CD4-positive, alpha-beta T cell treated with Interleukin-17A for 1 hour (primary cell): ENCODE data around the gene IGF2R.
A peak's percentile ranks its signal among the peaks of the same experiment; 100 is the strongest.

Source experiments
- DNase-seq: peaks from one replicate; pipeline ENCODE4 v3.0.0-alpha.2; 2020

Gene IGF2R

DNA sequence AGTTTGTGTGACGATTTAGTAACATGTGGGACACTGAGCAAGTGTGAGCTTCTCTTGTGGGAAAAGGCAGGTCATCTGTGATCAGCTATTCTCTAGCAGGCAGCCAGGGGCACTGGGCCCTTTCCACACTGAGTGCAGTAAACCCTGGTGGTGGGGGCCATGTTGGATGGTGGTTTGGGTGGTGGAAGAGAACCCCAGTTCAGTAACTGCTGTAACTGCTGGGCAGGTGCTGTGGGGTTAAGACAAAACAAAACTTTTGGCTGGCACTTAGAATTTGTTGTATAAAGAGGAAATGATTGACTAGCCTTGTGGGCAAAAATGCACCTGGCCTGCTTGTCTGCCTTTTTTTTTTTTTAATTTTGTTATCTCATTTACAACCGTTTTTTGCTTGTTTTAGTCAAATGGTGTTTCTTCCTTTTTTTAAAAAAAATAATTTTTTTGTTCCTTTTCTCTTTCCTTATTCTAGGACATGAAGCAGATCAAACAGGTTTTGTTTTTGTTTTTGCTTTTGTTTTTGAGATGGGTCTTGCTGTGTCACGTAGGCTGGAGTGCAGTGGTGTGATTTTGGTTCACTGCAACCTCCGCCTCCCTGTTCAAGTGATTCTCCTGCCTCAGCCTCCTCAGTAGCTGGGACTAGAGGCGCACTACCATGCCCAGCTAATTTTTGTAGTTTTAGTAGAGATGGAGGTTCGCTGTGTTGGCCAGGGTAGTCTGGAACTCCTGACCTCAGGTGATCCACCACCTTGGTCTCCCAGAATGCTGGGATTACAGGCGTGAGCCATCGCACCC lies 59.8 kb downstream of the IGF2R start:
- peak; percentile 22 for DNase-seq

DNA sequence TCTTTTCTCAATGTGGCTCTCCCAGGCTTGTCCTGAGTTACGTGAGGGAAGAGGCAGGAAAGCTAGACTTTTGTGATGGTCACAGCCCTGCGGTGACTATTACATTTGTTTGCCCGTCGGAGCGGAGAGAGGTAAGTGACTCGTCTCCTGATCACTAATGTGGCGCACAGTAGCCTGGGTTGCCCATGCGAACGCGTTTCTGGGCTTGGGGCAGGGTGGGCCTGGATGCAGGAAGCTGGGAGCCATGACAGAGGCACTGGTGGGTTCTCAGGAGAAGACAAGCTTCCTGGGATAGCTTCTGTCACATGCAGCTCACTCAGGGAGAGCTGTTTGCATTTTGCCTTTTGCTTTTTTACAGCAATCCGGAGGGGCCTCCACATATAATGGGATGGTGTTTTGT lies 60.6 kb downstream of the IGF2R start:
- no peak for DNase-seq

- DNase-seq: no peak
Measured at GRCh38 chr6:160030103-160030502, 61.2 kb downstream of the IGF2R start.

DNA sequence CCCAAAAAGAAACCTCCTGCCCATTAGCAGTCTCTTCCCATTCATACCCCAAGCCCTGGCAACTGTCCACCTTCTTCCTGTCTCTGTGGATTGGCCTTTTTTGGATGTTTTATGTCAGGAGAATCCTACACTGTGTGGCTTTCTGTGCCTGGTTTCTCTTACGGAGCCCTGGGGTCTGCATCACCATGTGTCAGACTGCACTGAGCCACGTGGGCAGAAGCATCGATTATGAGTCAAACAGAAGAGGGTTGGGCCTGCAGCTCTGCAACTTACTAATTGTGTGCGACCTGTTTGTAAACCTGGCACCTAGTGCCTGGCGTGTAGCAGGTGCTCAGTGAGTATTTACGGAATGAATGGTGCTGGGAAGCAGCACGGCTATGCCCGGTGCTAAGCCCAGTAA lies 62.6 kb downstream of the IGF2R start:
- no peak for DNase-seq

GRCh38 chr6:160031871-160032270 lies 63.0 kb downstream of the IGF2R start:
- DNase-seq: no peak

- DNase-seq: no peak
Measured at GRCh38 chr6:160032538-160032937, 63.7 kb downstream of the IGF2R start.

DNA sequence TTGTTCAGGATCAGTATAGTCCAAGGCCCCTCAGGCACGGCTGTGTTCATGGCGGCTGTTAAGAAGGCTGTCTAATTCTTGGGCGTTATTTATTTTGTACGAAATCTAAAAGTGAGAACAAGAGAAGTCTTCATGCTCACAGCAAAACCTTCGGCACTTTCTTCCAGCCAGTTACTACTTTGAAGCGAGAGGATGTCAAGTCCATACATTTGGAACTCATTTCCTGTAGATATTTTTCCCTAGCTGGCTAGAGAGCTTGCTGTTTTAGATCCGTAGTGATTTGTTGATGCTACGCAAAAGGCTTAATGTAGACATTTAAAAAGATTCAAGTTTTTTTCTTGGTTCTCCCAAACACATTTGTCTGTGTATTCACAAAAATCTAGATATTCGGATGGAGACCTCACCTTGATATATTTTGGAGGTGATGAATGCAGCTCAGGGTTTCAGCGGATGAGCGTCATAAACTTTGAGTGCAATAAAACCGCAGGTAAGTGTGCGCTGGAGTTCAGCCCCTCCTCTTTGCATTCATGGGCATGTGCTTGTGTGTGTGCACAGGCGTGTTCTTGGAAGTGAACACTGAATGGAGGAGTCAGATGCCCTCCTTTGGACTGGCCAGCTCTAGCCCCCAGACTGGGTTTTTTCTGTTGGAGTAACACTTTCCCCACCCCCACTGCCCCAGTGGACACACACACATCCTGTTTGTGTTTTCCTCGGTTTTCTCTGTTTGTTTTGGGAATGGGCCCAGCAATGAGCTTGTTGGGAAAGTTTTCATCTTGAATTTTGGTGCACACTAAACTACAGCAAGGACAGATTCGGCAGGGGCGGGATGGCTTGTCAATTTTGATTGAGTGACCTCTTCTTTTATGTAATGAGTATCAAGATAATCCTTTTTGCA lies 65.4 kb downstream of the IGF2R start:
- DNase-seq: no peak

- no peak for DNase-seq
Measured at GRCh38 chr6:160035241-160035640, 66.4 kb downstream of the IGF2R start.

DNA sequence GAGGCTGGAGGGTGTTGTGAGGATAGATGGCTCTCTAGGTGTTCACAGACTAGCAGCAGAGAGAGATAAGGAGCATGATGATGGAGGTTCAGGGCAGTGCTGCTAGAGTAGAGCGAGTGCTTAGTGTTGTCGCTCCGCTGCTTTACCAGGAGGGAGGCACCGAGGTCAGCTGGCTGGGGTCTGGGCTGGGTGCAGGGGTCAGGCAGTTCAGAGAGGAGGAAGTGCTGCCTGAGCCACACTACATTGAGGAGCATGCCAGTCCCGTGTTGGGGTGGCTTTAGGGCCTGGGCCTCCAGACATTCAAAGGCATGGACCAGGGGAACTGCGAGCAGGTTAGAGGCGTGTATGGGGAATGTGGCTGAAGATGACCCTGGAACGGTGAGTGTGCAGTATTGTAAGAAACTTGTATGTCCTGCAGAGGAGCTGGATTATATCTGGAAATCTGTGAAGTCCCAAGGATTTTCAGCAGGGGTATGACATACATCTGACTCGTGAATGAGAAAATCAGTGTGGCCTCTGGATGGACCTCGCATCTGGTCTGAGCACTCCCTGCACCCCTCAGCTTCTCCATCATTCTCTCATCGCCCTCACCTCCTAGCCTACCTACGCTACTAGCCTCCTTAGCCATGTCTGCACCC lies 66.9 kb downstream of the IGF2R start:
- DNase-seq: no peak

DNA sequence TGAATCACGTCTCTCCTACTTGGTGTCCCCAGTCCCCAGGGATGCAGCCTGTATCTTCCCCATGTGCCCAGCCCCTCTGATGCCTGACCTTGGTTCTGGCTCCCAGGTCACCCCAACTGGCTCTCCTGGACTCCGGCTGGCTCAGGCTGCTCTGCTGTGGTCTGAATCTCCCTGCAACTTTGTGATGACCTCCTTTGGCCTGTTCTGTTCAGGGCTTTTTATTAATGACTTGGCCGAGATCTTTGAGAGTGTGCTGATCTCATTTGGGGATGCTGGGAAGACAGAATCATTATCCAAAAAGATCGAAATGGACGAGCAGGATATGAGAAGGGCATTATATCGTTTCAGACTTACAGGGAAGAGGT lies 67.4 kb downstream of the IGF2R start:
- DNase-seq: no peak

DNA sequence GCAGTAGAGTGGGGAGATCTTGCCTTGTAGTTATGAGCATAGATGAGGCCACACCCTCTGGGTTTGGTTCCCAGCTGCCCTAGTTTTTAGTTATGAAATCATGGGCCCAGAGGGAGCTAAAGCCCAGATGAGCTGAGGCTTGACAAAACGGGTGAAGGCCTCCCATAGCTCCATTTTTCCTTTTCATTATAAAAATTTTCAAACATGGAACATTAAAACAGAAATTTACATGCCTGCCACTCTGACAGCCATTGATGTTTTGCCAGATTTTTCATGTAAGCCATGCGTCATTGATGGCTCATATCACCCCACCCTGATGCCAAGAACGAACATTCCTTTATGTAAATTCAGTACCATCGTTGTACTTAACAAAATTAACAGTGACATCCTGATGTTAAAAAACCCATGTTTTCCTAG lies 67.9 kb downstream of the IGF2R start:
- DNase-seq: no peak

- no peak for DNase-seq
Measured at GRCh38 chr6:160038479-160038878, 69.6 kb downstream of the IGF2R start.

GRCh38 chr6:160039441-160039840 lies 70.6 kb downstream of the IGF2R start:
- no peak for DNase-seq

- DNase-seq: no peak
Measured at GRCh38 chr6:160040055-160040454, 71.2 kb downstream of the IGF2R start.

DNA sequence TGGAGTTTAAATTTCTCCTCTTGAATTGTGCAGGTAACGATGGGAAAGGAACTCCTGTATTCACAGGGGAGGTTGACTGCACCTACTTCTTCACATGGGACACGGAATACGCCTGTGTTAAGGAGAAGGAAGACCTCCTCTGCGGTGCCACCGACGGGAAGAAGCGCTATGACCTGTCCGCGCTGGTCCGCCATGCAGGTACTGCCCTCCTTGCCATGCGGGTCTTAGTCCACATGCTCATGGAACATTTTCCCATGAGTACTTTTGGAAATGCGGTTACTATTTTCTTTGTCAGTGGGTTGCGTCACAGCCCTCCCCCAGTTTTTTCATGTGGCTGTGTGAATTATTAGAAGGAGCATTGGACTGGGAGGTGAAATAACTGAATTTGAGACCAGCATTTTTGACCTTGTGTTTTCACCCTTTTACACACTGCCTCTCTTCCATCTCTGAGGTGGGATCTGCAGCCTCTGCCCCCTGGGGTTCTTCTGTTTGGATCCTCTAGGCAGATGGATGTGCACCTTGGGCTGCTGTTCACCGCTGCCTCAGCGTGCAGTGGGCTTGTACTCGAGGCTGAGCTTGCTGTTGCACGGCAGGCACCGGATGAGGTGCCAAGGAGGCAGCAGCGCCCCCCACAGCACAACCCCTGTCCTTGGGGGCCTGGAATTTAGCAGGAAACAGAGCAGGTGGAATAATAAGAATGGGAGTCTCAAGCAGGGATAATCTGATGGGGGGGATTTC lies 71.8 kb downstream of the IGF2R start:
- no peak for DNase-seq

DNA sequence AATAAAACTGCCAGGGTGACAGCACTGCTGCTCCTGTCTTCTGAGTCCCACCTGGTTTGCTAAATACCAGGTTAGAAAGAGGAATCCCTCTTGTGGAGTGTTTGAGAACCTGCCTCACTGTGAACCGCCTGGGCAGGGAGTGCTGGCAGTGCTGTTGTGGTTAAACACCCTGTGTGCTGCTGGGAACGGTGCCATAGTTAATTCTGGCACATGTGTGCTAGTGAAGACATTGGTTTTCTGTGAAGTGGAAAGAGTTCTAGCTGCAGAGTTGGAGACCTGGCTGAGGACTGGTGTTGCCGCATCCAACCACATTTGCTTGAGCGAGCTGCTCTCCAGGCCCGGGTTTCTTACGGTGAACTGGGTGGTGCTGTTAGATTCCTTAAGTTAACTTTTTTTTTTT lies 72.7 kb downstream of the IGF2R start:
- no peak for DNase-seq

GRCh38 chr6:160042014-160042773 lies 73.3 kb downstream of the IGF2R start:
- DNase-seq: no peak

DNA sequence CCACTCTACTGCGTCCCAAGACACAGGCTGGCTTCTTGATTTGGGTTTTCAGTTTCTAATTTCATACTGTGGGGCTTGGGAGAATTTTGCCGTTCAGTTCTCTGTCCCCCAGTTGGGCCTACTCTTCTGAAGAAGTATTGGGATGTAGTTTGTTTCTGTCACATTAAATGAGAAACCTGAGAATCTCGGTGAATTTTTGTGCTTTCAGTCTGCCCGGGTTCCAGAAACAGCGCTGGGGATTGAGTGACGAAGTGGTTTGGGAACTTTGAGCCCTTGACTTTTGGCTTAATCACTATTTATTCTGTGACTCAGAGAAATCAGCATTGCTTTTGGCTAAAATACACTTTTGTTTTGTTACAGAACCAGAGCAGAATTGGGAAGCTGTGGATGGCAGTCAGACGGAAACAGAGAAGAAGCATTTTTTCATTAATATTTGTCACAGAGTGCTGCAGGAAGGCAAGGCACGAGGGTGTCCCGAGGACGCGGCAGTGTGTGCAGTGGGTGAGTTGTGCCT lies 74.0 kb downstream of the IGF2R start:
- DNase-seq: no peak

DNA sequence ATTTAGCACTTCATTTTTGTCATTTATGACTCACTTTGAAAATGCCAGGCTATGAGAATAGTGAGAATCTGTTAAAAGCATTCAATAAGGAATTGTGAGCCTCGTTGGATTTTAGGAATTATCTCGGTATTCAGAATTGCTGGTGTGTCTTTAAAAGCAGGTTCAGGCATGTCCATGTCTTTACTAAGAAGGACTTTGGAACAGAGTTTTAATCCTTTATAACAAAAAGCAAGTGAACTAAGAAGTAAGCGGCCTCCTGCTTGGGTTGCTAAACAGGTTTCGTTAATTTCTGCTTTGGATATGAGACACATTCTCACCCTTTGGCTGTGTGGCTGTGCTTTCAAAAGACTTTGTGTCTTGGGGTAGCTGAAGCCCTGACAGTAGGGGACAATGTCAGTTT lies 74.9 kb downstream of the IGF2R start:
- DNase-seq: no peak

DNA sequence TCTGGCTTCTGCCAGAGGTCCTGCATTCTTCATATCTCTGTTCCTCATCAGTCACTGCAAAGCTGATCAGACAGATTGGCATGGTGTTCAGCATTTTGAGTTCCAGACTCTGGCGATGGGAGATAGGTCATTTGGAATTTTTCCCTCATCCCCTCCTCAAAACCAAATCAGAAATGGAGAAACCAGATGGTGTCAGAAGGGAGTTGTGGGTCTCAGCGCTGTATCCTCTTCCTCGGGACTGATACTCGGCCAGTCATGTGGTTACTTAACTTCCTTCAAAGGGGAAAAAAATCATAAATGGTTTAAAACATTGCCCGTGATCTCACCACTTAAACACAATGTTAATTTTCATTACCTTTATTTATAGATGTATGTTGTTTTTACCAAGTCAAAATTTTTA lies 75.8 kb downstream of the IGF2R start:
- no peak for DNase-seq

DNA sequence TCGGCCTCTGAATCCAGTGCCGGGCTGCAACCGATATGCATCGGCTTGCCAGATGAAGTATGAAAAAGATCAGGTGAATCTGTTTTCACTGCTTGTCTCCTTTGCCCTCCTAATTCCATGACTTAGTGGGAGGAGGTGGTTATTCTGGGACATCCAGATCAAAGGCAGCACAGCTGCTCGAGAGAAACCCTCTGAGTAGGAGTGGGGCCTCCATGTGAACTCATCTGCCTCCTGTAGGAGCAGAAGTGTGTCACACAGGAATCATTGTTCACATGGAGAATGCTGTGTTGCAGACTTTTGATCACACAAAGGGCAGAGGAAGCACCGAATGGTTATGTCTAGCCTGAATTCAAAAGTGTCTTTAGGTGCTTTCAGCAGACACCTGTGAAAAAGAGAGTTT lies 79.6 kb downstream of the IGF2R start:
- no peak for DNase-seq

- DNase-seq: no peak
Measured at GRCh38 chr6:160049346-160049745, 80.5 kb downstream of the IGF2R start.
